HEK293 (cell line): Measurements from ENCODE around the gene PACSIN3.

Experiments
- CTCF ChIA-PET: fragments of 350-600 bp; formaldehyde crosslinking; extraction: SDS; loops from one replicate; lab custom pipeline; 2021; ENCODE audit warnings: antibody characterized with exemption; lab: Yijun Ruan, JAX
- POLR2A ChIA-PET: fragments of 300-600 bp; formaldehyde crosslinking; extraction: SDS; loops from one replicate; lab custom pipeline; 2020; ENCODE audit warnings: antibody characterized with exemption, inconsistent platforms; lab: Yijun Ruan, JAX
- H3K27ac ChIP-seq: fragments of 200-500 bp; sonication (Bioruptor generic); 2 replicates; pipeline ENCODE4 v1.5.1; 2014; ENCODE audit warnings: low read depth, low read length, control low read depth, inconsistent platforms; ENCODE audit errors: extremely low read depth
- H3K36me3 ChIP-seq, 2 experiments: fragments of 200-500 bp in 1 of 2; sonication (Bioruptor generic) in 1 of 2; 1 replicate in 1 of 2; 2 replicates in 1 of 2; pipeline ENCODE4 v1.5.1; 2014 to 2017; ENCODE audit warnings: inconsistent platforms in 2 of 2, low read length in 2 of 2; ENCODE audit not compliant: control insufficient read depth in 2 of 2, insufficient read depth in 1 of 2
- H3K4me1 ChIP-seq: fragments of 200-500 bp; sonication (Bioruptor generic); 2 replicates; pipeline ENCODE4 v1.5.1; 2014; ENCODE audit warnings: mild to moderate bottlenecking, low read length, inconsistent platforms; ENCODE audit not compliant: control insufficient read depth, insufficient read depth
- H3K4me3 ChIP-seq: 2 replicates; pipeline ENCODE4 v1.5.1; 2011; ENCODE audit warnings: low read depth, mild to moderate bottlenecking, control low read depth, low read length, moderate library complexity
- H3K9me3 ChIP-seq: fragments of 200-500 bp; sonication (Bioruptor generic); 2 replicates; pipeline ENCODE4 v1.5.1; 2014; ENCODE audit warnings: low read depth, low read length, inconsistent platforms; ENCODE audit not compliant: control insufficient read depth, insufficient read depth
- HOXA7 ChIP-seq: sonication (generic); formaldehyde crosslinking; IDR thresholded peaks from 2 replicates; pipeline ENCODE4 v1.8.1; 2022; ENCODE audit warnings: missing genetic modification reagents, borderline replicate concordance
- KLF10 ChIP-seq: fragments of 450-650 bp; IDR thresholded peaks from 2 replicates; pipeline ENCODE4 v1.5.1; 2018; ENCODE audit warnings: missing biosample characterization, mild to moderate bottlenecking, missing genetic modification characterization
- MYNN ChIP-seq: fragments of 450-650 bp; formaldehyde crosslinking; IDR thresholded peaks from 2 replicates; pipeline ENCODE4 v1.5.1; 2016; ENCODE audit warnings: missing biosample characterization, missing genetic modification characterization, borderline replicate concordance
- SETDB1 ChIP-seq: IDR thresholded peaks from one replicate; pipeline ENCODE4 v1.6.1; 2017; ENCODE audit warnings: mild to moderate bottlenecking, low read length, moderate library complexity, mixed read lengths; ENCODE audit not compliant: insufficient read length
- ZBTB49 ChIP-seq: fragments of 450-650 bp; formaldehyde crosslinking; IDR thresholded peaks from 2 replicates; pipeline ENCODE4 v1.5.1; 2016; ENCODE audit warnings: missing biosample characterization, missing genetic modification characterization, low read depth
- ZFP3 ChIP-seq: fragments of 450-650 bp; formaldehyde crosslinking; IDR thresholded peaks from 2 replicates; pipeline ENCODE4 v1.5.1; 2016; ENCODE audit warnings: low read depth, missing biosample characterization, missing genetic modification characterization
- ZNF155 ChIP-seq: fragments of 450-650 bp; formaldehyde crosslinking; IDR thresholded peaks from 2 replicates; pipeline ENCODE4 v1.5.1; 2016; ENCODE audit warnings: missing biosample characterization, missing genetic modification characterization
- ZNF350 ChIP-seq: fragments of 450-650 bp; formaldehyde crosslinking; IDR thresholded peaks from 2 replicates; pipeline ENCODE4 v1.5.0; 2017; ENCODE audit warnings: missing biosample characterization, mild to moderate bottlenecking, missing genetic modification characterization
- ZNF37A ChIP-seq: fragments of 450-650 bp; IDR thresholded peaks from 2 replicates; pipeline ENCODE4 v1.5.1; 2018; ENCODE audit warnings: missing biosample characterization, missing genetic modification characterization
- ZNF416 ChIP-seq: fragments of 450-650 bp; formaldehyde crosslinking; IDR thresholded peaks from 2 replicates; pipeline ENCODE4 v1.5.1; 2016; ENCODE audit warnings: missing biosample characterization, missing genetic modification characterization
- ZNF449 ChIP-seq: fragments of 450-650 bp; formaldehyde crosslinking; IDR thresholded peaks from 2 replicates; pipeline ENCODE4 v1.5.1; 2017; ENCODE audit warnings: missing biosample characterization, mild to moderate bottlenecking, missing genetic modification characterization, moderate library complexity
- ZNF518A ChIP-seq: fragments of 450-650 bp; formaldehyde crosslinking; conservative IDR thresholded peaks from 2 replicates; pipeline ENCODE4 v1.5.1; 2016; ENCODE audit warnings: low read depth, missing biosample characterization, missing genetic modification characterization
- ZNF768 ChIP-seq: fragments of 450-650 bp; formaldehyde crosslinking; IDR thresholded peaks from 2 replicates; pipeline ENCODE4 v1.5.1; 2018; ENCODE audit warnings: missing biosample characterization, mild to moderate bottlenecking, missing genetic modification characterization
- ZNF776 ChIP-seq: fragments of 450-650 bp; formaldehyde crosslinking; IDR thresholded peaks from 2 replicates; pipeline ENCODE4 v1.5.0; 2017; ENCODE audit warnings: missing biosample characterization, missing genetic modification characterization, borderline replicate concordance
- ZNF785 ChIP-seq: fragments of 450-650 bp; formaldehyde crosslinking; IDR thresholded peaks from 2 replicates; pipeline ENCODE4 v1.5.1; 2016; ENCODE audit warnings: missing biosample characterization, missing genetic modification characterization
- ZXDB ChIP-seq: fragments of 450-650 bp; formaldehyde crosslinking; IDR thresholded peaks from 2 replicates; pipeline ENCODE4 v1.5.1; 2016; ENCODE audit warnings: missing biosample characterization, missing genetic modification characterization
- TF ChIP-seq, protein P1 (sequence below): fragments of 450-650 bp; formaldehyde crosslinking; IDR thresholded peaks from 2 replicates; pipeline ENCODE4 v1.5.1; 2017; ENCODE audit warnings: missing biosample characterization, missing genetic modification characterization
- TF ChIP-seq, protein P2 (sequence below): fragments of 450-650 bp; formaldehyde crosslinking; IDR thresholded peaks from 2 replicates; pipeline ENCODE4 v1.5.1; 2016; ENCODE audit warnings: missing biosample characterization, missing genetic modification characterization
- TF ChIP-seq, protein P3 (sequence below): fragments of 450-650 bp; formaldehyde crosslinking; IDR thresholded peaks from 2 replicates; pipeline ENCODE4 v1.5.1; 2016; ENCODE audit warnings: missing biosample characterization, missing genetic modification characterization

The PACSIN3 gene

DNA sequence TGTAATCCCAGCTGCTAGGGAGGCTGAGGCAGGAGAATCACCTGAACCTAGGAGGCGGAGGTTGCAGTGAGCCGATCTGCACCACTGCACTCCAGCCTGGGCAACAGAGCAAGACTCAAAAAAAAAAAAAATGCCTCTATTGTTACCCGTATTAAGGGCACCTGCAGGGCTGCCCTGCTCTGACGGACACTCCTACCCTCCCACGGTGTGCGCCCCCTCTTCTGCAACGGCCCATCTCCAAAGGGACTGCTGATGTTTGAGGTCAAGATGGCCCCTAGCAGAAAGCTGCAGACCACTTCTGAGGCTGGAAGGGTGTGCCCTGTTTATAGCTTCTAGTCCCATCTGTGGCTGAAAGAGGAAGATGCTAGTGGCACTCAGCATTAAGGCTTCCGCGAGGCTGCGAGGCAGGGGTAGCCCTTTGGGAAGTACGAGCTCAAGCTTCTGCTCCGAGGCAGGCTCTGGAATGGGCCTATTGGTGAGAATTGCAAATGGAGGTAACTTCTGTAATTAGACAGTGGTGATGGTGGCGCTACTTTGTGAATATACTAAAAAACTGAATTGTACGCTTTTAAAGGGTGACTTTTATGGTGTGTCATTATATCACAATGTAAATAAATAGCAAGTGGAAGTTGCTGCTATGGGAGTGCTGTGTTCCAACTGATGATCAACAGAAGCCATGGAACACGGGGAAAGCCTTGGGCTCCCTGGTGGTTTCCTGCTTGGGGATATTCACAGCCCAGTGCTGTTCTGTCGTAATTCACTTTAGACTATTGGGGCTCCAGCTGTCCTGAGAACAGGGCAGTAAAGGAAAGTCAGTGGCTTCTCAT lies 33.9 kb downstream of the PACSIN3 start:
- ChIA-PET CTCF (interaction anchor here (0.6 to 4.4 kb wide), 40 partner anchors 9 to 836 kb away, joined by 3 to 48 read pairs (median 5); no protein-coding TSS in a partner anchor), POLR2A (interaction anchor here (1.0 kb wide), 1 partner anchor 11 kb away, joined by 3 read pairs; no protein-coding TSS in a partner anchor)

More for the DNA sequence above, 33.9 kb downstream of the PACSIN3 start:
- Histone ChIP-seq H3K27ac (no peak overlapping the region), H3K9me3 (no peaks in the 10 kb centered on the region), H3K36me3 (peaks cover 0 to 19% of the 10 kb centered on the region in 2 experiments; a peak in 1 of 3 replicates), H3K4me1 (no peaks in the 10 kb centered on the region), H3K4me3 (no peak overlapping the region)
- TF ChIP-seq, protein P1, sequence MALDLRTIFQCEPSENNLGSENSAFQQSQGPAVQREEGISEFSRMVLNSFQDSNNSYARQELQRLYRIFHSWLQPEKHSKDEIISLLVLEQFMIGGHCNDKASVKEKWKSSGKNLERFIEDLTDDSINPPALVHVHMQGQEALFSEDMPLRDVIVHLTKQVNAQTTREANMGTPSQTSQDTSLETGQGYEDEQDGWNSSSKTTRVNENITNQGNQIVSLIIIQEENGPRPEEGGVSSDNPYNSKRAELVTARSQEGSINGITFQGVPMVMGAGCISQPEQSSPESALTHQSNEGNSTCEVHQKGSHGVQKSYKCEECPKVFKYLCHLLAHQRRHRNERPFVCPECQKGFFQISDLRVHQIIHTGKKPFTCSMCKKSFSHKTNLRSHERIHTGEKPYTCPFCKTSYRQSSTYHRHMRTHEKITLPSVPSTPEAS (tag by site-specific recombination) = no peak
- TF ChIP-seq ZBTB49 (no peak), ZNF416 (tag by site-specific recombination) (no peak), ZNF37A (tag by site-specific recombination) (no peak), ZNF350 (tag by site-specific recombination) (no peak), ZNF776 (tag by site-specific recombination) (no peak), ZNF518A (tag by site-specific recombination) (no peak), ZNF785 (tag by site-specific recombination) (no peak), ZNF155 (tag by site-specific recombination) (no peak), ZFP3 (tag by site-specific recombination) (no peak), MYNN (tag by site-specific recombination) (no peak), KLF10 (tag by site-specific recombination) (no peak), HOXA7 (CRISPR knock-in tag) (no peak), ZNF449 (tag by site-specific recombination) (no peak), SETDB1 (no peak), ZNF768 (tag by site-specific recombination) (no peak), ZXDB (tag by site-specific recombination) (no peak)
- TF ChIP-seq, protein P2, sequence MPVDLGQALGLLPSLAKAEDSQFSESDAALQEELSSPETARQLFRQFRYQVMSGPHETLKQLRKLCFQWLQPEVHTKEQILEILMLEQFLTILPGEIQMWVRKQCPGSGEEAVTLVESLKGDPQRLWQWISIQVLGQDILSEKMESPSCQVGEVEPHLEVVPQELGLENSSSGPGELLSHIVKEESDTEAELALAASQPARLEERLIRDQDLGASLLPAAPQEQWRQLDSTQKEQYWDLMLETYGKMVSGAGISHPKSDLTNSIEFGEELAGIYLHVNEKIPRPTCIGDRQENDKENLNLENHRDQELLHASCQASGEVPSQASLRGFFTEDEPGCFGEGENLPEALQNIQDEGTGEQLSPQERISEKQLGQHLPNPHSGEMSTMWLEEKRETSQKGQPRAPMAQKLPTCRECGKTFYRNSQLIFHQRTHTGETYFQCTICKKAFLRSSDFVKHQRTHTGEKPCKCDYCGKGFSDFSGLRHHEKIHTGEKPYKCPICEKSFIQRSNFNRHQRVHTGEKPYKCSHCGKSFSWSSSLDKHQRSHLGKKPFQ (tag by site-specific recombination) = no peak
- TF ChIP-seq, protein P3, sequence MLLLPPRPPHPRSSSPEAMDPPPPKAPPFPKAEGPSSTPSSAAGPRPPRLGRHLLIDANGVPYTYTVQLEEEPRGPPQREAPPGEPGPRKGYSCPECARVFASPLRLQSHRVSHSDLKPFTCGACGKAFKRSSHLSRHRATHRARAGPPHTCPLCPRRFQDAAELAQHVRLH = no peak
